Suprapubic skin (tissue), 3 donors: ENCODE measurements around the gene GRID1.

Source experiments
- POLR2A ChIP-seq, 2 donors: fragments of 450-650 bp; IDR thresholded peaks; one replicate each; pipeline ENCODE4 v1.6.1; 2017; ENCODE audit warnings: antibody characterized with exemption in 2 of 2, mild to moderate bottlenecking in 2 of 2, moderate library complexity in 2 of 2
- TF ChIP-seq, protein P1 (sequence below), 2 donors: fragments of 200-600 bp in 1 of 2; fragments of 450-650 bp in 1 of 2; sonication (generic) in 1 of 2; IDR thresholded peaks; one replicate each; pipeline ENCODE4 v1.5.1; 2016 to 2019; ENCODE audit warnings: antibody characterized with exemption in 2 of 2, mild to moderate bottlenecking in 1 of 2, moderate library complexity in 1 of 2

DNA sequence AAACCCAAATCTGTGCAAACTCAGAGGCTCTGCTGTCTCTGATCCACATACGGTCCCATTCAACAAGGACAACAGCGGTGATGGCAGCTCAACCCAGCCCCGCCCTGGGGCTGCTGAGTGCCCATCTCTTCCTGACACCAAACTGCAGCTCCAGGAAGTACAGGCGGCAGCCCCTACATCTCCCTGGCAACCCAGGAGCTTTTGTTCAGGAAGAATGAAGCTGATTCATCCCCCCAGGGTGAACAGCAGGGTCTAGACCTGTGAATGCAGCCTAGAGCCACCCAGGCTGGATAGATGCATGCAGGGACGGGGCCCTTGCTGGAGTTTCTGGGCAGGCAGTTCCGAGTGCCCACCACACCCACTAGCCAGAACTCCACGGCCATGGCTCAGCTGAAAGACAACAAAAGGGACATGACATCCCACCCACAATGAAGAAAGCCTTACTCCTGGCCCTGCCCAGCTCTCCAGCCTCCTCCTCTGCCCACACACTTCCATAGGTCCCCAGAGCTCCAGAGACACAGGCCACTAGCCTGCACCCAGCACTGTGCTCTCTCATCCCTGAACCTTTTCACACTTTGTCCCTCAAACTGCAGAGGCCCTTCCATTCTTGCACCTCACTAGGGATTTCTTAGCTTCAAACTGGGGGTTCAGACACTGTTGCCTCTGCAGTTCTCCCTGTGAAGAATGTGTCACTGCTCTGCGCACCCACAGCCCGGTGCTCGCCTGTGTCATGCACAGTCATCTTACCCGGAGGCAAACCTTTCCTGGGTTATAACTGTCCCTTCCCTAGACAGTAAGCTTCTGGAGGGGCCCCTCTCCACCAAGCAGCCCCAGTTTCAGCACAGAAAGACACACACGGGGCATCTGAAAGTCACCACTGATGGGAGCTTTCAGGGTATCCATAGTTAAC is 99.1 kb downstream of the GRID1 start:
- no peak for TF ChIP-seq POLR2A (IDR thresholded peaks at IDR 0.05)
- TF ChIP-seq, protein P1, sequence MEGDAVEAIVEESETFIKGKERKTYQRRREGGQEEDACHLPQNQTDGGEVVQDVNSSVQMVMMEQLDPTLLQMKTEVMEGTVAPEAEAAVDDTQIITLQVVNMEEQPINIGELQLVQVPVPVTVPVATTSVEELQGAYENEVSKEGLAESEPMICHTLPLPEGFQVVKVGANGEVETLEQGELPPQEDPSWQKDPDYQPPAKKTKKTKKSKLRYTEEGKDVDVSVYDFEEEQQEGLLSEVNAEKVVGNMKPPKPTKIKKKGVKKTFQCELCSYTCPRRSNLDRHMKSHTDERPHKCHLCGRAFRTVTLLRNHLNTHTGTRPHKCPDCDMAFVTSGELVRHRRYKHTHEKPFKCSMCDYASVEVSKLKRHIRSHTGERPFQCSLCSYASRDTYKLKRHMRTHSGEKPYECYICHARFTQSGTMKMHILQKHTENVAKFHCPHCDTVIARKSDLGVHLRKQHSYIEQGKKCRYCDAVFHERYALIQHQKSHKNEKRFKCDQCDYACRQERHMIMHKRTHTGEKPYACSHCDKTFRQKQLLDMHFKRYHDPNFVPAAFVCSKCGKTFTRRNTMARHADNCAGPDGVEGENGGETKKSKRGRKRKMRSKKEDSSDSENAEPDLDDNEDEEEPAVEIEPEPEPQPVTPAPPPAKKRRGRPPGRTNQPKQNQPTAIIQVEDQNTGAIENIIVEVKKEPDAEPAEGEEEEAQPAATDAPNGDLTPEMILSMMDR (IDR thresholded peaks at IDR 0.05), result no peak
